ENCODE measurements around the gene LDB3.

Gene LDB3

DNA sequence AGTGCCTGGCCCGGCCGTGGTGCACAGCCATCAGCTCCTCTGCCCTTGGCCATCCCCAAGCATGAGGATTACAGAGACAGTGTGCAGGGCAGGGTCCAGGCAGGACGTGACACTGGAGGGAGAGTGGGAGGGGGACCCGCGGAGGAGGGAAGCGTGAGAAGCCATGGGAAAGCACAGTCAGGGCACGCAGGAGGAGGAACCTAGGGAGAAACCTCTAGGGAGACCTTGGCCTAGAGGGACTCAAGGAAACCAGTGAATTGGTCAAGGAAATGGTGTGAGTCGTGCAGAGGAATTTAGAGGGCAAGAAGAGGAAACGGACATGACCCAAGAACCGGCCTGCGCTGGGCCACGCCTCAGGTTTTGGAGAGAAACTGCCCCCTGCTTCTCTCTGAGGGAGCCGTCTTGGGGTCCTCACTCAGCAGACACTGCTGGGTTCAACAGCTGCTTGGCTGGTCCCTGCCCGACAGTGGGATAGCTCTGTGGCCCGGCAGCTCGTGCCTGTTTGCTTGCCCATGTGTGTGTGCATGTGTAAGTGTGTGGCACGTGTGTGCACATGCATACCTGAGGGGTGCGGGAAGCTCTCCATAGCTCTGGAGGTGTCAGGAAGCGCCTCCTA lies 10.8 kb upstream of the LDB3 start:
- no peak for TF ChIP-seq EZH2 (IDR thresholded peaks at IDR 0.05; ENCODE audit: borderline replicate concordance, low read length)
- TF ChIP-seq, protein P1, sequence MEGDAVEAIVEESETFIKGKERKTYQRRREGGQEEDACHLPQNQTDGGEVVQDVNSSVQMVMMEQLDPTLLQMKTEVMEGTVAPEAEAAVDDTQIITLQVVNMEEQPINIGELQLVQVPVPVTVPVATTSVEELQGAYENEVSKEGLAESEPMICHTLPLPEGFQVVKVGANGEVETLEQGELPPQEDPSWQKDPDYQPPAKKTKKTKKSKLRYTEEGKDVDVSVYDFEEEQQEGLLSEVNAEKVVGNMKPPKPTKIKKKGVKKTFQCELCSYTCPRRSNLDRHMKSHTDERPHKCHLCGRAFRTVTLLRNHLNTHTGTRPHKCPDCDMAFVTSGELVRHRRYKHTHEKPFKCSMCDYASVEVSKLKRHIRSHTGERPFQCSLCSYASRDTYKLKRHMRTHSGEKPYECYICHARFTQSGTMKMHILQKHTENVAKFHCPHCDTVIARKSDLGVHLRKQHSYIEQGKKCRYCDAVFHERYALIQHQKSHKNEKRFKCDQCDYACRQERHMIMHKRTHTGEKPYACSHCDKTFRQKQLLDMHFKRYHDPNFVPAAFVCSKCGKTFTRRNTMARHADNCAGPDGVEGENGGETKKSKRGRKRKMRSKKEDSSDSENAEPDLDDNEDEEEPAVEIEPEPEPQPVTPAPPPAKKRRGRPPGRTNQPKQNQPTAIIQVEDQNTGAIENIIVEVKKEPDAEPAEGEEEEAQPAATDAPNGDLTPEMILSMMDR (IDR thresholded peaks at IDR 0.05; ENCODE audit: low read length), result no peak

DNA sequence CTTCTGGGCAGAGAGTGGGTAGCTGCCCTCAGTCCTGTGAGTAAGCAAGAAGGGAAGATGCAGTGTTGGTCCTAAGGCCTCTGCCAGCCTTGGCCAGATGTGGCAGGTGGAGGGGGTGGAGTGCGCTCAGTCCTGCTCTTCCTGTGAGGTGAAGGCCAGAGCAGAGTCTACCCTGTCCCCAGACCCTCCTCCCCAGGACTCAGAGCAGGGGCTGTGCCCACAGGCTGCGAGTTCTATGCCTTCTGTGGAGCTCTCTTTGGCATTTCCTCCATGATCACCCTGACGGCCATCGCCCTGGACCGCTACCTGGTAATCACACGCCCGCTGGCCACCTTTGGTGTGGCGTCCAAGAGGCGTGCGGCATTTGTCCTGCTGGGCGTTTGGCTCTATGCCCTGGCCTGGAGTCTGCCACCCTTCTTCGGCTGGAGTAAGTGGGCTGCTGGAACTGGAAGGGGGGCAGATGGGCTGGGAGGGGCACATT lies 10.0 kb upstream of the LDB3 start:
- Histone ChIP-seq H3K27me3 (ENCODE audit: insufficient read depth, low read length) (peaks cover 16% of the 10 kb centered on the region; the same call in 1 of the 2 replicates), H2AFZ (ENCODE audit: low read length) (no peak overlapping the region), H3K9me2 (ENCODE audit: low read depth, low read length) (no peaks in the 10 kb centered on the region), H4K20me1 (ENCODE audit: insufficient read depth, low read length) (no peaks in the 10 kb centered on the region), H3F3A (ENCODE audit: insufficient read depth, low read length) (no peaks in the 10 kb centered on the region), H3K9ac (ENCODE audit: low read length) (no peak overlapping the region), H3K9me3 (ENCODE audit: low read length) (no peaks in the 10 kb centered on the region), H3K4me2 (ENCODE audit: low read length) (no peak overlapping the region), H3K36me3 (ENCODE audit: insufficient read depth, low read length) (no peaks in the 10 kb centered on the region), H3K4me3 (ENCODE audit: low read depth, low read length, poor library complexity, severe bottlenecking) (no peak overlapping the region), H3K4me1 (ENCODE audit: insufficient read depth, low read length, severe bottlenecking) (no peaks in the 10 kb centered on the region), H3K27ac (ENCODE audit: low read depth, low read length, poor library complexity, severe bottlenecking) (no peak overlapping the region), H3K79me2 (ENCODE audit: insufficient read depth, low read length) (no peaks in the 10 kb centered on the region)
- TF ChIP-seq, protein P1 (IDR thresholded peaks at IDR 0.05; ENCODE audit: low read length), result no peak
- no peak for TF ChIP-seq EZH2 (IDR thresholded peaks at IDR 0.05; ENCODE audit: borderline replicate concordance, low read length)

More for the DNA sequence above, 10.8 kb upstream of the LDB3 start:
- Histone ChIP-seq H3K4me1 (ENCODE audit: insufficient read depth, low read length, severe bottlenecking) (no peaks in the 10 kb centered on the region), H3K27ac (ENCODE audit: low read depth, low read length, poor library complexity, severe bottlenecking) (no peak overlapping the region), H3K4me2 (ENCODE audit: low read length) (no peak overlapping the region), H3K36me3 (ENCODE audit: insufficient read depth, low read length) (no peaks in the 10 kb centered on the region), H3K27me3 (ENCODE audit: insufficient read depth, low read length) (peaks cover 14% of the 10 kb centered on the region; the same call in 1 of the 2 replicates), H3K4me3 (ENCODE audit: low read depth, low read length, poor library complexity, severe bottlenecking) (no peak overlapping the region), H3F3A (ENCODE audit: insufficient read depth, low read length) (no peaks in the 10 kb centered on the region), H3K9ac (ENCODE audit: low read length) (no peak overlapping the region), H3K9me3 (ENCODE audit: low read length) (no peaks in the 10 kb centered on the region), H4K20me1 (ENCODE audit: insufficient read depth, low read length) (no peaks in the 10 kb centered on the region), H3K9me2 (ENCODE audit: low read depth, low read length) (no peaks in the 10 kb centered on the region), H2AFZ (ENCODE audit: low read length) (no peak overlapping the region), H3K79me2 (ENCODE audit: insufficient read depth, low read length) (no peaks in the 10 kb centered on the region)

GRCh38 chr10:86658751-86659150 lies 9.6 kb upstream of the LDB3 start:
- no peaks in the 10 kb centered on the region for H3K79me2 ChIP-seq (ENCODE audit: insufficient read depth, low read length)
- no peaks in the 10 kb centered on the region for H4K20me1 ChIP-seq (ENCODE audit: insufficient read depth, low read length)
- peaks cover 16% of the 10 kb centered on the region; the same call in 1 of the 2 replicates for H3K27me3 ChIP-seq (ENCODE audit: insufficient read depth, low read length)
- no peaks in the 10 kb centered on the region for H3K4me1 ChIP-seq (ENCODE audit: insufficient read depth, low read length, severe bottlenecking)
- H3K27ac ChIP-seq (ENCODE audit: low read depth, low read length, poor library complexity, severe bottlenecking), result no peak overlapping the region
- no peak overlapping the region for H3K4me2 ChIP-seq (ENCODE audit: low read length)
- no peaks in the 10 kb centered on the region for H3K9me3 ChIP-seq (ENCODE audit: low read length)
- no peaks in the 10 kb centered on the region for H3K9me2 ChIP-seq (ENCODE audit: low read depth, low read length)
- H3K36me3 ChIP-seq (ENCODE audit: insufficient read depth, low read length), result no peaks in the 10 kb centered on the region
- H3F3A ChIP-seq (ENCODE audit: insufficient read depth, low read length), result no peaks in the 10 kb centered on the region
- TF ChIP-seq EZH2 (IDR thresholded peaks at IDR 0.05; ENCODE audit: borderline replicate concordance, low read length), result no peak
- TF ChIP-seq, protein P1 (IDR thresholded peaks at IDR 0.05; ENCODE audit: low read length), result no peak
- no peak overlapping the region for H3K9ac ChIP-seq (ENCODE audit: low read length)
- no peak overlapping the region for H2AFZ ChIP-seq (ENCODE audit: low read length)
- no peak overlapping the region for H3K4me3 ChIP-seq (ENCODE audit: low read depth, low read length, poor library complexity, severe bottlenecking)

Data from OCI-LY1 (cell line).